ENCODE data around the gene UBR1.

GRCh38 chr15:43132830-43133429 lies 27.1 kb upstream of the UBR1 start:
- TF ChIP-seq POLR2AphosphoS5 (IDR thresholded peaks at IDR 0.05; ENCODE audit: borderline replicate concordance, low read depth, low read length) (no peak), EZH2 (IDR thresholded peaks at IDR 0.05) (no peak), FOXP2 (optimal IDR thresholded peaks at IDR 0.05; ENCODE audit: control extremely low read depth, extremely low read length, insufficient read depth) (no peak)
